CD4-positive, alpha-beta memory T cell (primary cell): ENCODE measurements around the gene CEP170B. TPM values are rescaled to one million over a fixed set of nuclear protein-coding genes. Genes with fewer than 3 reads are reported as not detected.

Experiments used
- CTCF ChIA-PET: fragments of 350-600 bp; sonication (Branson Sonifier 250); formaldehyde crosslinking; loops from one replicate; lab custom pipeline; 2021; ENCODE audit warnings: inconsistent platforms; ENCODE audit not compliant: partially characterized antibody; lab: Charles Lee
- POLR2A ChIA-PET: fragments of 350-600 bp; sonication (Branson Sonifier 250); formaldehyde crosslinking; loops from one replicate; lab custom pipeline; 2021; ENCODE audit not compliant: partially characterized antibody; lab: Charles Lee
- DNase-seq, 5 donors: peaks; one replicate each; pipeline versions ENCODE4 v3.0.0 to v3.0.0-alpha.2; 2020 to 2022; ENCODE audit warnings: mixed read lengths in 1 of 5
- H3K27ac ChIP-seq: one replicate; pipeline ENCODE4 v1.7.0; 2013; ENCODE audit warnings: low read depth, low read length
- H3K27me3 ChIP-seq: 2 replicates; pipeline ENCODE4 v1.7.0; 2013; ENCODE audit warnings: mild to moderate bottlenecking, low read length, moderate library complexity; ENCODE audit not compliant: insufficient read depth
- H3K36me3 ChIP-seq: 2 replicates; pipeline ENCODE4 v1.7.0; 2013; ENCODE audit warnings: mild to moderate bottlenecking, low read length, moderate library complexity; ENCODE audit not compliant: insufficient read depth
- H3K4me1 ChIP-seq: 2 replicates; pipeline ENCODE4 v1.7.0; 2013; ENCODE audit warnings: mild to moderate bottlenecking, low read length, moderate library complexity; ENCODE audit not compliant: insufficient read depth
- H3K4me3 ChIP-seq, 2 donors: one replicate each; pipeline ENCODE4 v1.7.0; 2013; ENCODE audit warnings: low read length in 2 of 2, mild to moderate bottlenecking in 1 of 2
- H3K9me3 ChIP-seq, 2 donors: one replicate each; pipeline ENCODE4 v1.7.0; 2013; ENCODE audit warnings: low read length in 2 of 2, control low read depth in 1 of 2; ENCODE audit not compliant: control insufficient read depth in 1 of 2
- H3K27ac Mint-ChIP-seq, 7 donors: one replicate each; pipeline ENCODE4 v1.8.0; 2020 to 2021; ENCODE audit warnings: mixed read lengths in 7 of 7, mild to moderate bottlenecking in 6 of 7, inconsistent platforms in 3 of 7, moderate library complexity in 3 of 7
- H3K27me3 Mint-ChIP-seq, 2 donors: one replicate each; pipeline ENCODE4 v1.8.0; 2020 to 2021; ENCODE audit warnings: mixed read lengths in 2 of 2
- H3K36me3 Mint-ChIP-seq, 2 donors: one replicate each; pipeline ENCODE4 v1.8.0; 2020 to 2021; ENCODE audit warnings: mixed read lengths in 2 of 2, inconsistent platforms in 1 of 2, mild to moderate bottlenecking in 1 of 2
- H3K4me1 Mint-ChIP-seq, 4 donors: one replicate each; pipeline ENCODE4 v1.8.0; 2020 to 2021; ENCODE audit warnings: mixed read lengths in 4 of 4, mild to moderate bottlenecking in 1 of 4
- H3K4me3 Mint-ChIP-seq, 8 donors: one replicate each; pipeline ENCODE4 v1.8.0; 2020 to 2021; ENCODE audit warnings: mixed read lengths in 8 of 8, mild to moderate bottlenecking in 7 of 8, moderate library complexity in 6 of 8, inconsistent platforms in 3 of 8
- H3K9me3 Mint-ChIP-seq, 8 donors: one replicate each; pipeline ENCODE4 v1.8.0; 2020 to 2021; ENCODE audit warnings: mixed read lengths in 8 of 8, mild to moderate bottlenecking in 5 of 8, inconsistent platforms in 3 of 8, moderate library complexity in 1 of 8
- intact Hi-C: fragments of 100-400 bp; cut with micrococcal nuclease; formaldehyde crosslinking; loops from one replicate; pipeline ENCODE4 v1.15.1; 2023
- polyA plus RNA-seq, 2 donors: library from polyadenylated mRNA; unstranded; fragments of 300-500 nt; fragmentation: Illumina TruSeq; gene quantifications; one replicate each; pipeline ENCODE4 v1.2.3, GENCODE V29; 2021
- total RNA-seq, 2 experiments: library from RNA; stranded (reverse); gene quantifications; one replicate each; pipeline ENCODE4 v1.2.3, GENCODE V29; 2021

CEP170B gene
- total and polyA plus RNA-seq, 4 experiments from 2014 or later, result 0.16 to 3.8 (median 3.0) TPM; not detected in 1

GRCh38 chr14:104843442-104844305, 21.4 kb upstream of the CEP170B start:
- H3K27ac Mint-ChIP-seq, result no peak overlapping the region
- DNase-seq, result no peak
- no peaks in the 10 kb centered on the region for H3K36me3 Mint-ChIP-seq
- CTCF ChIA-PET, result no interaction called here
- Histone ChIP-seq H3K36me3 (no peaks in the 10 kb centered on the region), H3K27ac (no peak overlapping the region), H3K27me3 (peaks cover 32% of the 10 kb centered on the region), H3K4me3 (no peak overlapping the region), H3K4me1 (peaks cover 5% of the 10 kb centered on the region), H3K9me3 (no peaks in the 10 kb centered on the region)
- peaks cover 30 to 36% of the 10 kb centered on the region in 2 donors for H3K27me3 Mint-ChIP-seq
- no peaks in the 10 kb centered on the region for H3K4me1 Mint-ChIP-seq
- H3K4me3 Mint-ChIP-seq, result no peak overlapping the region
- POLR2A ChIA-PET, result no interaction called here
- intact Hi-C loops, result no loop called here
- no peaks in the 10 kb centered on the region for H3K9me3 Mint-ChIP-seq

DNA sequence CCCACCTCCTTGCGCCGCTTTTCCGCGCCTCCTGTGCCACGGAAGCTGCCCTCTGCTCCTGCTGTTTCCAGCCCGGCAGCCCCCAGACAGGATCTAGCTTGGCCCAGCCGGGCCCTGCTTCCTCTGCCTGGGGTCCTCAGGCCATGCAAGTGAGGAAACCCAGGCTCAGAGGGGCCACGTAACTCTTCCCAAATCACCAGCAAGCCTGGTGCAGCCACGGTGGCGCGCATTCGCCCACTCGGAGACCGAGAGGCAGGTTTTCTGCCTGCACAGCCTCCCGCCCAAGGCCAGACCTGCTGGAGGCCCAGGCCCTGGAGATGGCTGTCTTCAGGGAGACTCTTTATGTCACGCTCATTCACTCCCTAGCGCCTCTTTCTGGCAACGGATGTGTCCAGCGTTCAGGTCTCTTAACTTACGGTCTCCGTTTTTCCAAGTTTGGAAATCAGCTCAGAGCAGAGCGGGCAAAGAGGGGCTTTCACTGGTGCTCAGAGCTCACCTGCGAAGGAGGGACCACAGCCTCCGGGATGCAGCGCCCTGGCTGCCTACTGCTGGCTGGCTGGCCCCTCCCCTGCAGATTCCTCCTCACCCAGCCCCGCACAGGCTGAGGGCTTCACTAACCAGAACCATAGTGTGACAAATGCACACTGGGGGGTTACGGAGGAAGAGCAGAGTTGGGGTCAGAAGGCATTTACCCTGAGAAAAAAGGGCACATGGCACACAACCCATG, 20.6 kb upstream of the CEP170B start:
- peaks cover 30 to 36% of the 10 kb centered on the region in 2 donors for H3K27me3 Mint-ChIP-seq
- POLR2A ChIA-PET, result no interaction called here

DNA sequence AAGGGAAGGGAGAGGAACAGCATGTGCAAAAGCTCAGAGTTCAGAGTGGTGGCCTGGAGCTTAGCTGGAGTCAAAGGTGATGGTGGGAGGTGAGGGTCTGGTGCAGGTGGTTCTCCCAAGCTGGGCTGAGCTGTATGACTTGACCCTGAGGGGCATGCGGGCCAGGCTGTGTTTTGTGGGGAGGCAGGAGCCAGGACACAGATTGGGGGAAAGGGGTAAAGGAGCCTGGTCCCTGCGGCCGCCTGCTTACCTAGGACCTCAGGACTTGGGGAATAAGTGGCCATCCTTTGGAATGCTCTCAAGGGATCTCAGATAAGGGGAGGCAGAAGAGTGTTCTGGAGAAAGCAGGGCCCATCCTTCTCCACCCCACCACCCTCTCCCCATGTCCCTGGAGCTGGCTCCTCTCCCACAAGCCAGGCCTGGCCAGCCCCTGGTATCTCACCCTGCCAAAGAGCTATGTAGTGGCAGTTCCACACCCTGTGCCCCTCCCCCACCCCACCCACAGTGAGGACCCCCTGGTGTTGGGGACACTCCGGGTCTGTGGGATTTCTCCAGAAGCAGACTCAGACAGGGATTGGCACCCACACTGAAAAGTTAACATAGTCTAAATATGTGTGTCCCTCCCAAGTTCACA, 19.9 kb upstream of the CEP170B start:
- POLR2A ChIA-PET, result no interaction called here
- Mint-ChIP-seq H3K9me3 (no peaks in the 10 kb centered on the region), H3K4me1 (no peaks in the 10 kb centered on the region), H3K36me3 (no peaks in the 10 kb centered on the region), H3K4me3 (no peak overlapping the region), H3K27me3 (peaks cover 33 to 36% of the 10 kb centered on the region in 2 donors), H3K27ac (no peak overlapping the region)
- Histone ChIP-seq H3K27me3 (peaks cover 32% of the 10 kb centered on the region), H3K27ac (no peak overlapping the region), H3K4me3 (no peak overlapping the region), H3K9me3 (no peaks in the 10 kb centered on the region), H3K36me3 (no peaks in the 10 kb centered on the region), H3K4me1 (peaks cover 5% of the 10 kb centered on the region)
- no peak for DNase-seq
- intact Hi-C loops, result no loop called here
- CTCF ChIA-PET, result no interaction called here

More for the DNA sequence above, 20.6 kb upstream of the CEP170B start:
- intact Hi-C loops, result no loop called here
- Mint-ChIP-seq H3K4me3 (peak overlapping the region in 3 of 8 donors; percentile 7 to 42 (median 29)), H3K36me3 (no peaks in the 10 kb centered on the region), H3K4me1 (no peaks in the 10 kb centered on the region), H3K27ac (no peak overlapping the region), H3K9me3 (no peaks in the 10 kb centered on the region)
- H3K27ac ChIP-seq, result no peak overlapping the region
- no peaks in the 10 kb centered on the region for H3K9me3 ChIP-seq
- H3K36me3 ChIP-seq, result no peaks in the 10 kb centered on the region
- H3K4me3 ChIP-seq, result no peak overlapping the region
- H3K27me3 ChIP-seq, result peaks cover 32% of the 10 kb centered on the region
- peaks cover 5% of the 10 kb centered on the region for H3K4me1 ChIP-seq
- CTCF ChIA-PET, result no interaction called here
- DNase-seq, result no peak

- H3K27me3 Mint-ChIP-seq, result peaks cover 33 to 37% of the 10 kb centered on the region in 2 donors
- CTCF ChIA-PET, result no interaction called here
- no peaks in the 10 kb centered on the region for H3K4me1 Mint-ChIP-seq
- no peaks in the 10 kb centered on the region for H3K36me3 ChIP-seq
- no peak overlapping the region for H3K4me3 ChIP-seq
- no peaks in the 10 kb centered on the region for H3K9me3 Mint-ChIP-seq
- POLR2A ChIA-PET, result no interaction called here
- H3K27me3 ChIP-seq, result peaks cover 32% of the 10 kb centered on the region
- intact Hi-C loops, result no loop called here
- no peak overlapping the region for H3K27ac ChIP-seq
- peak overlapping the region in 1 of 7 donors; percentile 72 for H3K27ac Mint-ChIP-seq
- H3K36me3 Mint-ChIP-seq, result no peaks in the 10 kb centered on the region
- peaks cover 5% of the 10 kb centered on the region for H3K4me1 ChIP-seq
- no peak for DNase-seq
- H3K4me3 Mint-ChIP-seq, result no peak overlapping the region
- no peaks in the 10 kb centered on the region for H3K9me3 ChIP-seq
These were observed 19.1 kb upstream of the CEP170B start for GRCh38 chr14:104845834-104846441.

GRCh38 chr14:104852280-104852663, 12.8 kb upstream of the CEP170B start:
- no peak overlapping the region for H3K4me3 Mint-ChIP-seq
- peaks cover 5 to 8% of the 10 kb centered on the region in 2 donors for H3K27me3 Mint-ChIP-seq
- peaks cover 0 to 2% (median 0%) of the 10 kb centered on the region in 8 donors for H3K9me3 Mint-ChIP-seq
- H3K36me3 Mint-ChIP-seq, result no peaks in the 10 kb centered on the region
- Histone ChIP-seq H3K4me1 (no peaks in the 10 kb centered on the region), H3K27ac (no peak overlapping the region), H3K27me3 (no peaks in the 10 kb centered on the region), H3K9me3 (no peaks in the 10 kb centered on the region), H3K36me3 (no peaks in the 10 kb centered on the region), H3K4me3 (no peak overlapping the region)
- intact Hi-C loops, result no loop called here
- H3K4me1 Mint-ChIP-seq, result no peaks in the 10 kb centered on the region
- H3K27ac Mint-ChIP-seq, result no peak overlapping the region
- ChIA-PET POLR2A (no interaction called here), CTCF (no interaction called here)
- no peak for DNase-seq

- CTCF ChIA-PET, result no interaction called here
- DNase-seq, result no peak
- no peaks in the 10 kb centered on the region for H3K9me3 ChIP-seq
- H3K4me3 Mint-ChIP-seq, result no peak overlapping the region
- H3K36me3 Mint-ChIP-seq, result no peaks in the 10 kb centered on the region
- H3K27ac ChIP-seq, result no peak overlapping the region
- H3K4me3 ChIP-seq, result no peak overlapping the region
- peaks cover 0 to 7% of the 10 kb centered on the region in 2 donors for H3K27me3 Mint-ChIP-seq
- no peaks in the 10 kb centered on the region for H3K36me3 ChIP-seq
- intact Hi-C loops, result no loop called here
- H3K4me1 Mint-ChIP-seq, result no peaks in the 10 kb centered on the region
- H3K4me1 ChIP-seq, result no peaks in the 10 kb centered on the region
- H3K9me3 Mint-ChIP-seq, result peaks cover 0 to 2% (median 0%) of the 10 kb centered on the region in 8 donors
- no peaks in the 10 kb centered on the region for H3K27me3 ChIP-seq
- no peak overlapping the region for H3K27ac Mint-ChIP-seq
- POLR2A ChIA-PET, result no interaction called here
These were observed 9.5 kb upstream of the CEP170B start for GRCh38 chr14:104855532-104856090.
